HCT116 (cell line): Measurements from ENCODE around the gene ZSWIM6. TPM values are rescaled to one million over a fixed set of nuclear protein-coding genes. Genes with fewer than 3 reads are reported as not detected.

ENCODE experiments used
- ATAC-seq: fragments of 200-7000 bp; cut with Tn5 transposase; 2 replicates; pipeline ENCODE4 v1.9.1; 2020; ENCODE audit warnings: mild to moderate bottlenecking, moderate library complexity
- BruUV-seq: library from RNA; stranded (reverse); fragments of 400-500 nt; replicated peaks from 2 replicates; lab custom pipeline; 2021; lab: Mats Ljungman, UMichigan
- CTCF ChIA-PET: fragments of 300-600 bp; sonication (Branson Sonifier 250); formaldehyde crosslinking; loops from one replicate; lab custom pipeline; 2021; ENCODE audit warnings: antibody characterized with exemption; lab: Charles Lee
- POLR2A ChIA-PET: fragments of 300-600, 350-600 bp; sonication (Branson Sonifier 250); formaldehyde crosslinking; loops from one replicate; lab custom pipeline; 2021; ENCODE audit warnings: antibody characterized with exemption; lab: Charles Lee
- RAD21 ChIA-PET, 2 experiments: fragments of 300-600 bp; sonication (Branson Sonifier 250); formaldehyde crosslinking; loops; one replicate each; lab custom pipeline; 2023; ENCODE audit warnings: low total read pairs in 2 of 2; ENCODE audit not compliant: uncharacterized antibody in 2 of 2, unreplicated experiment in 2 of 2, low non-redundant PET in 1 of 2; lab: Charles Lee
- DNase-seq: peaks from one replicate; pipeline ENCODE4 v3.0.0-alpha.2; 2010; ENCODE audit warnings: low read depth, low spot score
- H2AFZ ChIP-seq: fragments of 200-600 bp; shearing (Covaris generic), sonication (generic); 2 replicates; pipeline ENCODE4 v1.6.1; 2017; ENCODE audit warnings: low read depth, mixed run types, mixed read lengths, antibody characterized with exemption, low read length; ENCODE audit not compliant: poor library complexity, severe bottlenecking
- H3K27ac ChIP-seq: 2 replicates; pipeline ENCODE4 v1.5.1; 2012; ENCODE audit warnings: low read depth, low read length
- H3K27me3 ChIP-seq: fragments of 200-600 bp; sonication (generic); 2 replicates; pipeline ENCODE4 v1.6.1; 2016; ENCODE audit warnings: mixed run types, low read length, mixed read lengths; ENCODE audit not compliant: insufficient read depth
- H3K36me3 ChIP-seq, 2 experiments: fragments of 200-500 bp in 1 of 2; fragments of 200-600 bp in 1 of 2; sonication (Bioruptor generic) in 1 of 2; sonication (generic) in 1 of 2; 2 replicates each; pipeline versions ENCODE4 v1.5.1 to v1.6.1; 2014 to 2016; ENCODE audit warnings: low read length in 2 of 2, inconsistent platforms in 1 of 2, mixed read lengths in 1 of 2, mixed run types in 1 of 2; ENCODE audit not compliant: insufficient read depth in 2 of 2, control insufficient read depth in 1 of 2
- H3K4me1 ChIP-seq, 2 experiments: fragments of 200-600 bp in 1 of 2; sonication (generic) in 1 of 2; 2 replicates each; pipeline versions ENCODE4 v1.5.1 to v1.6.1; 2012 to 2017; ENCODE audit warnings: low read length in 2 of 2, inconsistent platforms in 1 of 2, mild to moderate bottlenecking in 1 of 2, mixed read lengths in 1 of 2, mixed run types in 1 of 2, moderate library complexity in 1 of 2; ENCODE audit not compliant: insufficient read depth in 2 of 2, control insufficient read depth in 1 of 2
- H3K4me2 ChIP-seq: fragments of 200-600 bp; sonication (generic); 2 replicates; pipeline ENCODE4 v1.6.1; 2017; ENCODE audit warnings: mixed run types, low read length, mixed read lengths
- H3K4me3 ChIP-seq, 2 experiments: fragments of 200-600 bp in 1 of 2; sonication (generic) in 1 of 2; replicated peaks in 1 of 2; 2 replicates each; pipeline ENCODE4 v1.5.1; 2011 to 2016; ENCODE audit warnings: low read length in 2 of 2, control low read depth in 1 of 2, low read depth in 1 of 2, mild to moderate bottlenecking in 1 of 2, mixed read lengths in 1 of 2, mixed run types in 1 of 2
- H3K79me2 ChIP-seq: fragments of 200-600 bp; sonication (generic); 2 replicates; pipeline ENCODE4 v1.6.1; 2017; ENCODE audit warnings: mild to moderate bottlenecking, mixed run types, low read length, moderate library complexity, mixed read lengths; ENCODE audit not compliant: insufficient read depth
- H3K9ac ChIP-seq: fragments of 200-600 bp; sonication (generic); 2 replicates; pipeline ENCODE4 v1.6.1; 2016; ENCODE audit warnings: low read length, mixed read lengths
- H3K9me2 ChIP-seq: fragments of 200-600 bp; sonication (generic), shearing (Covaris generic); 2 replicates; pipeline ENCODE4 v1.6.1; 2017; ENCODE audit warnings: mixed run types, mild to moderate bottlenecking, moderate library complexity; ENCODE audit not compliant: insufficient read depth
- H3K9me3 ChIP-seq, 2 experiments: fragments of 200-500 bp in 1 of 2; fragments of 200-600 bp in 1 of 2; sonication (Bioruptor generic) in 1 of 2; sonication (generic) in 1 of 2; 2 replicates each; pipeline ENCODE4 v1.6.1; 2014 to 2017; ENCODE audit warnings: low read length in 2 of 2, mixed read lengths in 2 of 2, inconsistent platforms in 1 of 2, low read depth in 1 of 2, mild to moderate bottlenecking in 1 of 2, mixed run types in 1 of 2, moderate library complexity in 1 of 2; ENCODE audit not compliant: control insufficient read depth in 1 of 2, insufficient read depth in 1 of 2
- H4K20me1 ChIP-seq: fragments of 200-600 bp; sonication (generic), shearing (Covaris generic); 2 replicates; pipeline ENCODE4 v1.6.1; 2017; ENCODE audit warnings: mixed run types, mild to moderate bottlenecking, moderate library complexity; ENCODE audit not compliant: insufficient read depth
- EZH2 ChIP-seq: fragments of 200-600 bp; sonication (generic); IDR thresholded peaks from 2 replicates; pipeline ENCODE4 v1.6.1; 2017; ENCODE audit warnings: antibody characterized with exemption, mixed run types
- EZH2phosphoT487 ChIP-seq: fragments of 200-600 bp; IDR thresholded peaks from 2 replicates; pipeline ENCODE4 v1.6.1; 2018; ENCODE audit warnings: antibody characterized with exemption, borderline replicate concordance
- MAX ChIP-seq: IDR thresholded peaks from 2 replicates; pipeline ENCODE4 v1.6.1; 2012
- POLR2A ChIP-seq: IDR thresholded peaks from 2 replicates; pipeline ENCODE4 v1.7.0; 2011; ENCODE audit warnings: borderline replicate concordance; ENCODE audit not compliant: insufficient read depth, insufficient read length; ENCODE audit errors: extremely low read depth
- SIN3A ChIP-seq: IDR thresholded peaks from 2 replicates; pipeline ENCODE4 v1.6.1; 2012; ENCODE audit warnings: low read depth
- SP1 ChIP-seq: IDR thresholded peaks from 2 replicates; pipeline ENCODE4 v1.6.1; 2012; ENCODE audit warnings: low read depth
- YY1 ChIP-seq: IDR thresholded peaks from 2 replicates; pipeline ENCODE4 v1.6.1; 2011; ENCODE audit warnings: low read length, low read depth, moderate library complexity, mild to moderate bottlenecking; ENCODE audit not compliant: insufficient replicate concordance; ENCODE audit errors: extremely low read depth
- ZBTB33 ChIP-seq: IDR thresholded peaks from 2 replicates; pipeline ENCODE4 v1.6.1; 2011; ENCODE audit warnings: mild to moderate bottlenecking, low read length, moderate library complexity; ENCODE audit not compliant: insufficient replicate concordance; ENCODE audit errors: extremely low read depth
- intact Hi-C: fragments of 100-400 bp; cut with micrococcal nuclease; formaldehyde crosslinking; loops from 2 replicates; pipeline ENCODE4 v1.10.0; 2022
- total RNA-seq: library from RNA; stranded (reverse); gene quantifications from one replicate; pipeline ENCODE4 v1.2.1, GENCODE V29; 2021; ENCODE audit not compliant: unreplicated experiment

Gene ZSWIM6
- total RNA-seq, 1 experiment from 2014 or later = 7.4 TPM

- Histone ChIP-seq H3K36me3 (no peaks in the 10 kb centered on the region), H4K20me1 (no peaks in the 10 kb centered on the region), H3K4me1 (peaks cover 5 to 6% of the 10 kb centered on the region in 2 experiments), H3K4me3 (no peak overlapping the region), H3K4me2 (no peak overlapping the region), H2AFZ (no peak overlapping the region), H3K9ac (no peak overlapping the region), H3K27me3 (no peaks in the 10 kb centered on the region), H3K9me2 (no peaks in the 10 kb centered on the region), H3K9me3 (no peaks in the 10 kb centered on the region), H3K27ac (no peak overlapping the region), H3K79me2 (peaks cover 28% of the 10 kb centered on the region; the same call in 1 of the 2 replicates)
- intact Hi-C loops = no loop called here
- BruUV-seq = no TSS peak
- DNase-seq (no peak), ATAC-seq (no peak)
- RAD21 ChIA-PET = no interaction called here
- CTCF ChIA-PET = no interaction called here
- no peak for TF ChIP-seq EZH2
- no peak for TF ChIP-seq ZBTB33
- no peak for TF ChIP-seq SP1
- no peak for TF ChIP-seq MAX
- no peak for TF ChIP-seq POLR2A
- POLR2A ChIA-PET = no interaction called here
Measured at GRCh38 chr5:61465496-61465895, 133.4 kb downstream of the ZSWIM6 start.

- no peak for ATAC-seq
- DNase-seq = no peak
- Histone ChIP-seq H3K27ac (no peak overlapping the region), H3K4me1 (peaks cover 5 to 6% of the 10 kb centered on the region in 2 experiments), H3K9me3 (no peaks in the 10 kb centered on the region), H3K9me2 (no peaks in the 10 kb centered on the region), H3K4me2 (no peak overlapping the region), H3K27me3 (no peaks in the 10 kb centered on the region), H4K20me1 (no peaks in the 10 kb centered on the region), H2AFZ (no peak overlapping the region), H3K4me3 (no peak overlapping the region), H3K36me3 (no peaks in the 10 kb centered on the region), H3K79me2 (peaks cover 29% of the 10 kb centered on the region; the same call in 1 of the 2 replicates), H3K9ac (no peak overlapping the region)
- TF ChIP-seq ZBTB33 = no peak
- no peak for TF ChIP-seq YY1
- TF ChIP-seq SIN3A = no peak
- TF ChIP-seq EZH2phosphoT487 = no peak
- ChIA-PET RAD21 (no interaction called here), CTCF (no interaction called here), POLR2A (no interaction called here)
- intact Hi-C loops = no loop called here
- BruUV-seq = no TSS peak
Measured at GRCh38 chr5:61466017-61466416, 134.0 kb downstream of the ZSWIM6 start.
